ENCODE data around the gene ENPP6.

GRCh38 chr4:184232202-184232601 is 14.5 kb upstream of the ENPP6 start:
- TF ChIP-seq RAD21 (IDR thresholded peaks at IDR 0.05; ENCODE audit: low read length) (no peak), CTCF (IDR thresholded peaks at IDR 0.05) (no peak), REST (IDR thresholded peaks at IDR 0.05; ENCODE audit: low read depth, low read length) (no peak), TAF1 (IDR thresholded peaks at IDR 0.05; ENCODE audit: borderline replicate concordance, low read depth, low read length) (no peak), MAX (IDR thresholded peaks at IDR 0.05; ENCODE audit: low read depth) (no peak)

Data from SK-N-SH (cell line).